Esophagus muscularis mucosa (tissue), 4 donors: ENCODE measurements around the gene RAPGEF2. TPM values are rescaled to one million over a fixed set of nuclear protein-coding genes. Genes with fewer than 3 reads are reported as not detected.

ENCODE experiments used
- DNase-seq: peaks from one replicate; pipeline ENCODE4 v3.0.0-alpha.2; 2017; ENCODE audit errors: extremely low spot score
- H3K27ac ChIP-seq, 4 donors: fragments of 200-600 bp; sonication (generic); replicated peaks in 1 of 4; 1 replicate in 3 of 4; 2 replicates in 1 of 4; pipeline ENCODE4 v1.5.1; 2016 to 2019; ENCODE audit warnings: mild to moderate bottlenecking in 1 of 4
- H3K27me3 ChIP-seq, 4 donors: fragments of 200-600 bp; sonication (generic); one replicate each; pipeline versions ENCODE4 v1.5.1 to v1.6.0; 2016 to 2019
- H3K36me3 ChIP-seq, 4 donors: fragments of 200-600 bp; sonication (generic); one replicate each; pipeline ENCODE4 v1.5.1; 2016 to 2019
- H3K4me1 ChIP-seq, 4 donors: fragments of 200-600 bp; sonication (generic); one replicate each; pipeline ENCODE4 v1.5.1; 2016 to 2019
- H3K4me3 ChIP-seq, 4 donors: fragments of 200-600 bp; sonication (generic); 1 replicate in 2 of 4; 2 replicates in 2 of 4; pipeline ENCODE4 v1.5.1; 2016 to 2019; ENCODE audit warnings: mild to moderate bottlenecking in 4 of 4, moderate library complexity in 1 of 4
- H3K9me3 ChIP-seq, 4 donors: fragments of 200-600 bp; sonication (generic); 1 replicate in 3 of 4; 2 replicates in 1 of 4; pipeline ENCODE4 v1.5.1; 2016 to 2019
- CTCF ChIP-seq, 3 experiments: fragments of 200-600 bp in 2 of 3; fragments of 450-650 bp in 1 of 3; sonication (generic) in 2 of 3; IDR thresholded peaks; one replicate each; pipeline ENCODE4 v1.5.1; 2017 to 2019; ENCODE audit warnings: antibody characterized with exemption in 3 of 3, mild to moderate bottlenecking in 2 of 3, moderate library complexity in 1 of 3
- EP300 ChIP-seq: sonication (generic); formaldehyde crosslinking; IDR thresholded peaks from one replicate; pipeline ENCODE4 v1.6.1; 2017; ENCODE audit warnings: antibody characterized with exemption
- POLR2A ChIP-seq: fragments of 450-650 bp; IDR thresholded peaks from one replicate; pipeline ENCODE4 v1.6.1; 2017; ENCODE audit warnings: antibody characterized with exemption, moderate library complexity, mild to moderate bottlenecking, low read depth
- POLR2AphosphoS5 ChIP-seq, 2 donors: sonication (generic); formaldehyde crosslinking; IDR thresholded peaks; one replicate each; pipeline ENCODE4 v1.6.1; 2017; ENCODE audit warnings: antibody characterized with exemption in 2 of 2
- WGBS: methylation state at CpG from one replicate; pipeline ENCODE4 v1.1.5; 2018; 5-methylcytosine and 5-hydroxymethylcytosine counted together
- intact Hi-C: fragments of 100-400 bp; cut with DNase I; formaldehyde crosslinking; loops from one replicate; pipeline ENCODE4 v1.15.1; 2023
- total RNA-seq, 4 donors: library from RNA; depleted of rRNA; stranded (reverse); fragments of >200 nt; gene quantifications; one replicate each; pipeline versions ENCODE4 v1.1.0 to v1.2.1, GENCODE V29; 2016

Gene RAPGEF2
- total RNA-seq, 4 donors from 2014 or later, result 55.6 to 61.5 (median 58.4) TPM

GRCh38 chr4:159238631-159239030, 135.8 kb downstream of the RAPGEF2 start:
- 43% methylated on average over 2 of the region's 2 CpGs for WGBS
- peak overlapping the region in 1 of 4 donors; percentile 46 for H3K27ac ChIP-seq
- intact Hi-C loops, result no loop called here

GRCh38 chr4:159239629-159240028, 136.8 kb downstream of the RAPGEF2 start:
- Histone ChIP-seq H3K4me1 (peaks cover 17 to 38% (median 25%) of the 10 kb centered on the region in 4 donors), H3K9me3 (no peaks in the 10 kb centered on the region), H3K36me3 (no peaks in the 10 kb centered on the region), H3K27me3 (no peaks in the 10 kb centered on the region), H3K4me3 (no peak overlapping the region), H3K27ac (peak overlapping the region in 3 of 4 donors; percentile 29 to 53 (median 46))
- no peak for DNase-seq
- intact Hi-C loops, result no loop called here
- no peak for TF ChIP-seq POLR2AphosphoS5 (IDR thresholded peaks at IDR 0.05)
- TF ChIP-seq EP300, result no peak
- TF ChIP-seq CTCF (IDR thresholded peaks at IDR 0.05), result no peak
- TF ChIP-seq POLR2A, result no peak
- 68% methylated on average over 2 of the region's 2 CpGs for WGBS

More at GRCh38 chr4:159238631-159239030, 135.8 kb downstream of the RAPGEF2 start:
- Histone ChIP-seq H3K27me3 (no peaks in the 10 kb centered on the region), H3K4me1 (peaks cover 17 to 38% (median 26%) of the 10 kb centered on the region in 4 donors), H3K9me3 (no peaks in the 10 kb centered on the region), H3K36me3 (no peaks in the 10 kb centered on the region), H3K4me3 (no peak overlapping the region)
- no peak for DNase-seq
- TF ChIP-seq POLR2AphosphoS5 (IDR thresholded peaks at IDR 0.05) (no peak), EP300 (no peak), POLR2A (no peak), CTCF (IDR thresholded peaks at IDR 0.05) (no peak)

- no peak overlapping the region for H3K4me3 ChIP-seq
- DNase-seq, result no peak
Measured at GRCh38 chr4:159240046-159240445, 137.2 kb downstream of the RAPGEF2 start.

GRCh38 chr4:159240687-159241086, 137.8 kb downstream of the RAPGEF2 start:
- Histone ChIP-seq H3K36me3 (no peaks in the 10 kb centered on the region), H3K4me1 (peaks cover 11 to 32% (median 18%) of the 10 kb centered on the region in 4 donors), H3K9me3 (no peaks in the 10 kb centered on the region), H3K4me3 (peak overlapping the region in 1 of 4 donors; percentile 15), H3K27me3 (no peaks in the 10 kb centered on the region), H3K27ac (peak overlapping the region; percentile 29 to 53 (median 44))
- no peak for DNase-seq
- WGBS, result 69% methylated on average over 3 of the region's 3 CpGs
- intact Hi-C loops, result no loop called here
- TF ChIP-seq POLR2AphosphoS5 (IDR thresholded peaks at IDR 0.05) (no peak), EP300 (no peak), CTCF (IDR thresholded peaks at IDR 0.05) (no peak), POLR2A (no peak)

More at GRCh38 chr4:159240046-159240445, 137.2 kb downstream of the RAPGEF2 start:
- Histone ChIP-seq H3K27ac (peak overlapping the region in 3 of 4 donors; percentile 29 to 53 (median 46)), H3K9me3 (no peaks in the 10 kb centered on the region), H3K36me3 (no peaks in the 10 kb centered on the region), H3K27me3 (no peaks in the 10 kb centered on the region), H3K4me1 (peaks cover 14 to 37% (median 23%) of the 10 kb centered on the region in 4 donors)
- no peak for TF ChIP-seq POLR2A
- TF ChIP-seq EP300, result no peak
- TF ChIP-seq CTCF (IDR thresholded peaks at IDR 0.05), result no peak
- TF ChIP-seq POLR2AphosphoS5 (IDR thresholded peaks at IDR 0.05), result no peak
- intact Hi-C loops, result no loop called here
- 83% methylated on average over 3 of the region's 4 CpGs for WGBS

GRCh38 chr4:159242427-159242826, 139.5 kb downstream of the RAPGEF2 start:
- Histone ChIP-seq H3K36me3 (no peaks in the 10 kb centered on the region), H3K4me3 (no peak overlapping the region), H3K9me3 (no peaks in the 10 kb centered on the region), H3K27ac (no peak overlapping the region), H3K4me1 (peaks cover 11 to 29% (median 15%) of the 10 kb centered on the region in 4 donors), H3K27me3 (no peaks in the 10 kb centered on the region)
- intact Hi-C loops, result no loop called here
- no peak for TF ChIP-seq CTCF (IDR thresholded peaks at IDR 0.05)
- no peak for TF ChIP-seq POLR2A
- DNase-seq, result no peak
